Mesenchymal stem cell (in vitro differentiated cells and primary cell): ENCODE data around the gene SUMO3.

Source experiments
- DNase-seq: peaks from one replicate; pipeline ENCODE4 v3.0.0-alpha.2; 2013
- H2AFZ ChIP-seq: one replicate; pipeline ENCODE4 v1.6.1; 2013; ENCODE audit warnings: low read depth, mild to moderate bottlenecking, control low read depth, inconsistent platforms, low read length, moderate library complexity
- H2AK5ac ChIP-seq: 2 replicates; pipeline ENCODE4 v1.6.1; 2013; ENCODE audit warnings: low read length, moderate library complexity, mild to moderate bottlenecking, inconsistent platforms; ENCODE audit not compliant: severe bottlenecking
- H2BK120ac ChIP-seq: one replicate; pipeline ENCODE4 v1.6.1; 2013; ENCODE audit warnings: low read depth, mild to moderate bottlenecking, inconsistent platforms, low read length, moderate library complexity
- H2BK12ac ChIP-seq, 2 experiments: one replicate each; pipeline ENCODE4 v1.6.1; 2013; ENCODE audit warnings: inconsistent platforms in 2 of 2, low read length in 2 of 2, mild to moderate bottlenecking in 2 of 2, moderate library complexity in 2 of 2, control low read depth in 1 of 2
- H2BK15ac ChIP-seq: one replicate; pipeline ENCODE4 v1.6.1; 2013; ENCODE audit warnings: mild to moderate bottlenecking, low read depth, inconsistent platforms; ENCODE audit not compliant: poor library complexity, severe bottlenecking
- H2BK5ac ChIP-seq: 2 replicates; pipeline ENCODE4 v1.6.1; 2013; ENCODE audit warnings: low read depth, mild to moderate bottlenecking, low read length, control low read depth, inconsistent platforms; ENCODE audit not compliant: poor library complexity, severe bottlenecking
- H3K14ac ChIP-seq, 2 experiments: one replicate each; pipeline ENCODE4 v1.6.1; 2013; ENCODE audit warnings: inconsistent platforms in 2 of 2, low read length in 2 of 2, control low read depth in 1 of 2, mild to moderate bottlenecking in 1 of 2, moderate library complexity in 1 of 2
- H3K18ac ChIP-seq, 2 experiments: one replicate each; pipeline ENCODE4 v1.6.1; 2013; ENCODE audit warnings: inconsistent platforms in 2 of 2, low read length in 2 of 2, control low read depth in 1 of 2, low read depth in 1 of 2, mild to moderate bottlenecking in 1 of 2
- H3K23ac ChIP-seq, 2 experiments: one replicate each; pipeline ENCODE4 v1.6.1; 2013; ENCODE audit warnings: inconsistent platforms in 2 of 2, low read length in 2 of 2, mild to moderate bottlenecking in 2 of 2, moderate library complexity in 2 of 2, control low read depth in 1 of 2
- H3K27ac ChIP-seq: 2 replicates; pipeline ENCODE4 v1.5.1; 2013; ENCODE audit warnings: mild to moderate bottlenecking, moderate library complexity, low read length, control low read depth, inconsistent platforms; ENCODE audit not compliant: poor library complexity, severe bottlenecking
- H3K27me3 ChIP-seq, 2 experiments: 2 replicates each; pipeline versions ENCODE4 v1.6.1 to v1.7.0; 2013; ENCODE audit warnings: low read length in 2 of 2, mild to moderate bottlenecking in 2 of 2, moderate library complexity in 2 of 2, control low read depth in 1 of 2, inconsistent platforms in 1 of 2; ENCODE audit not compliant: control insufficient read depth in 1 of 2, insufficient read depth in 1 of 2
- H3K36me3 ChIP-seq, 2 experiments: 2 replicates each; pipeline versions ENCODE4 v1.6.1 to v1.7.0; 2013; ENCODE audit warnings: low read length in 2 of 2, control low read depth in 1 of 2, inconsistent platforms in 1 of 2, low read depth in 1 of 2, mild to moderate bottlenecking in 1 of 2; ENCODE audit not compliant: insufficient read depth in 2 of 2, control insufficient read depth in 1 of 2
- H3K4ac ChIP-seq, 2 experiments: one replicate each; pipeline ENCODE4 v1.6.1; 2013; ENCODE audit warnings: inconsistent platforms in 2 of 2, low read length in 2 of 2, mild to moderate bottlenecking in 2 of 2, moderate library complexity in 2 of 2, control low read depth in 1 of 2, low read depth in 1 of 2
- H3K4me1 ChIP-seq: 2 replicates; pipeline ENCODE4 v1.6.1; 2013; ENCODE audit warnings: low read depth, low read length, control low read depth; ENCODE audit not compliant: control insufficient read depth, insufficient read depth
- H3K4me2 ChIP-seq: 2 replicates; pipeline ENCODE4 v1.6.1; 2013; ENCODE audit warnings: low read length, mild to moderate bottlenecking, inconsistent platforms; ENCODE audit not compliant: poor library complexity, severe bottlenecking
- H3K4me3 ChIP-seq, 2 experiments: 2 replicates each; pipeline versions ENCODE4 v1.5.1 to v1.7.0; 2013; ENCODE audit warnings: low read length in 2 of 2, mild to moderate bottlenecking in 2 of 2, control low read depth in 1 of 2, low read depth in 1 of 2; ENCODE audit not compliant: insufficient read depth in 1 of 2
- H3K79me1 ChIP-seq: replicated peaks from 2 replicates; pipeline ENCODE4 v1.6.1; 2013; ENCODE audit warnings: mild to moderate bottlenecking, control low read depth, low read length, inconsistent platforms; ENCODE audit not compliant: poor library complexity, severe bottlenecking
- H3K9ac ChIP-seq: 2 replicates; pipeline ENCODE4 v1.7.0; 2013; ENCODE audit warnings: mild to moderate bottlenecking, low read length, moderate library complexity
- H3K9me3 ChIP-seq: 2 replicates; pipeline ENCODE4 v1.7.0; 2013; ENCODE audit warnings: mild to moderate bottlenecking, low read length; ENCODE audit not compliant: control insufficient read depth
- H4K8ac ChIP-seq: one replicate; pipeline ENCODE4 v1.6.1; 2013; ENCODE audit warnings: inconsistent platforms, mild to moderate bottlenecking, low read length, moderate library complexity
- H4K91ac ChIP-seq: one replicate; pipeline ENCODE4 v1.6.1; 2013; ENCODE audit warnings: mild to moderate bottlenecking, low read length, inconsistent platforms
- WGBS: methylation state at CpG from one replicate; pipeline ENCODE4 v1.1.7; 2013; ENCODE audit warnings: mixed read lengths; 5-methylcytosine and 5-hydroxymethylcytosine counted together

Gene SUMO3

DNA sequence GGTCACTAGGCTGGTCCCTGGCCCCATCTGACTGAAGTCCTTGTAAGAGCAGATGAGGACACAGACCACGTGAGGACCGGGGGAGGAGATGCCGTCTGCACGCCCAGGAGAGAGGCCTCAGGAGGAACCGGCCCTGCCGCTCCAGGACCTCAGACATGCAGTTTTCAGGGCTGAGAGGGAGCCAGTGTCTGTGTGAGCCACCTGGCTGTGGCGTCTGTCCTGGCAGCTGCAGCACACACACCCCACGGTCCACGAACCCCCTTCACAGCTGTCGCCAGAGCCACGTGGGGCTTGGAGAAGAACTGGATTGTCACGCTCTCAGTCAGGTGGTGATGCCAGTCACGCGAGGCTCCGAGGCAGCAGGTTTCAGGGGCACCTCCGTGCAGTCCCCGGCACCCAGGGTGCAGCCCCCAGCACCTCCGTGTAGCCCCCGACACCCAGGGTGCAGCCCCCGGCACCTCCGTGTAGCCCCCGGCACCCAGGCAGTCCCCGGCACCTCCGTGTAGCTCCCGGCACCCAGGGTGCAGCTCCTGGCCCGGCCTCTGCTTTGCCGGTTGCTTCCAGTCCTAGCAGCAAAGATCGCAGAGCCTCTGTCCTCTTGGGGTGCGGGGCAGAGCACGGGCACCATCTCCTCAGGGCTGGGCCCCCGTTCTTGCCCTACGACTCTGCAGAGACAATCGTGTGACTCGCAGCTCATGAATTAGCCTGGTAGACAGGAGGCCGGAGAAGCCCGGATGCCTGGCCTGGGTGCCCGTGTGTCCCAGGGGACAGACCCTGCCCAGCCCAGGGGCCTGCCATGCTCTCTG is 19.0 kb upstream of the SUMO3 start:
- Histone ChIP-seq H3K4me1 (peaks cover 8% of the 10 kb centered on the region), H2BK5ac (no peak overlapping the region), H2BK120ac (peak overlapping the region; percentile 45), H4K8ac (peak overlapping the region; percentile 82), H3K79me1 (no peaks in the 10 kb centered on the region), H4K91ac (peak overlapping the region; percentile 63), H3K4me3 (peak overlapping the region in 1 of 2 experiments; percentile 29), H3K4ac (peak overlapping the region in 1 of 2 experiments; percentile 80), H2AK5ac (no peak overlapping the region), H3K4me2 (no peak overlapping the region), H2AFZ (peak overlapping the region; percentile 47), H3K9me3 (no peaks in the 10 kb centered on the region), H2BK15ac (no peak overlapping the region), H3K9ac (no peak overlapping the region), H3K27ac (no peak overlapping the region), H3K36me3 (no peaks in the 10 kb centered on the region), H3K14ac (peak overlapping the region in 1 of 2 experiments; percentile 84), H3K18ac (peak overlapping the region in 1 of 2 experiments; percentile 77), H3K23ac (no peak overlapping the region), H2BK12ac (peak overlapping the region in 1 of 2 experiments; percentile 80), H3K27me3 (peaks cover 15 to 49% of the 10 kb centered on the region in 2 experiments)
- WGBS, result 69% methylated on average over 37 of the region's 37 CpGs
- DNase-seq, result peak; percentile 67

- WGBS, result 82% methylated on average over 3 of the region's 3 CpGs
- H3K9ac ChIP-seq, result no peak overlapping the region
These were observed 18.4 kb upstream of the SUMO3 start for GRCh38 chr21:44836349-44836665.

GRCh38 chr21:44835647-44835973 is 17.7 kb upstream of the SUMO3 start:
- Histone ChIP-seq H3K4me1 (peaks cover 8% of the 10 kb centered on the region), H3K14ac (no peak overlapping the region), H3K4me2 (no peak overlapping the region), H3K36me3 (no peaks in the 10 kb centered on the region), H4K8ac (no peak overlapping the region), H2BK12ac (no peak overlapping the region), H2BK5ac (no peak overlapping the region), H2AK5ac (no peak overlapping the region), H3K9me3 (no peaks in the 10 kb centered on the region), H3K27me3 (peaks cover 7 to 42% of the 10 kb centered on the region in 2 experiments), H3K18ac (no peak overlapping the region), H3K4ac (no peak overlapping the region), H3K9ac (no peak overlapping the region), H3K79me1 (no peaks in the 10 kb centered on the region), H3K4me3 (no peak overlapping the region), H2AFZ (no peak overlapping the region), H2BK120ac (no peak overlapping the region), H2BK15ac (no peak overlapping the region), H3K27ac (no peak overlapping the region), H4K91ac (no peak overlapping the region), H3K23ac (no peak overlapping the region)
- WGBS, result 85% methylated on average over 3 of the region's 8 CpGs
- DNase-seq, result no peak

More at GRCh38 chr21:44836349-44836665, 18.4 kb upstream of the SUMO3 start:
- H3K9me3 ChIP-seq, result no peaks in the 10 kb centered on the region
- H3K36me3 ChIP-seq, result no peaks in the 10 kb centered on the region
- H3K4me1 ChIP-seq, result peaks cover 8% of the 10 kb centered on the region
- H3K14ac ChIP-seq, result no peak overlapping the region
- no peak overlapping the region for H2AFZ ChIP-seq
- DNase-seq, result no peak
- no peak overlapping the region for H2BK15ac ChIP-seq
- no peak overlapping the region for H3K27ac ChIP-seq
- H4K8ac ChIP-seq, result no peak overlapping the region
- no peak overlapping the region for H2AK5ac ChIP-seq
- H2BK120ac ChIP-seq, result no peak overlapping the region
- peaks cover 9 to 46% of the 10 kb centered on the region in 2 experiments for H3K27me3 ChIP-seq
- no peak overlapping the region for H3K18ac ChIP-seq
- no peak overlapping the region for H2BK5ac ChIP-seq
- peak overlapping the region in 1 of 2 experiments; percentile 29 for H3K4me3 ChIP-seq
- no peak overlapping the region for H3K4ac ChIP-seq
- H4K91ac ChIP-seq, result no peak overlapping the region
- no peak overlapping the region for H3K23ac ChIP-seq
- no peak overlapping the region for H3K4me2 ChIP-seq
- no peak overlapping the region for H2BK12ac ChIP-seq
- H3K79me1 ChIP-seq, result no peaks in the 10 kb centered on the region

- Histone ChIP-seq H3K27me3 (peaks cover 5 to 37% of the 10 kb centered on the region in 2 experiments), H4K91ac (no peak overlapping the region), H2BK120ac (no peak overlapping the region), H3K9ac (no peak overlapping the region), H3K79me1 (no peaks in the 10 kb centered on the region), H3K23ac (no peak overlapping the region), H3K4me3 (no peak overlapping the region), H3K4ac (no peak overlapping the region), H3K9me3 (peaks cover 2% of the 10 kb centered on the region), H4K8ac (no peak overlapping the region), H2BK12ac (no peak overlapping the region), H3K4me1 (peaks cover 8% of the 10 kb centered on the region), H2BK5ac (no peak overlapping the region), H2AK5ac (no peak overlapping the region), H3K18ac (no peak overlapping the region), H3K4me2 (no peak overlapping the region), H3K36me3 (no peaks in the 10 kb centered on the region), H3K14ac (no peak overlapping the region), H2AFZ (no peak overlapping the region), H2BK15ac (no peak overlapping the region), H3K27ac (no peak overlapping the region)
- 90% methylated on average over 29 of the region's 29 CpGs for WGBS
- no peak for DNase-seq
These were observed 17.2 kb upstream of the SUMO3 start for GRCh38 chr21:44834951-44835646.
